MCF 10A (cell line): ENCODE measurements around the gene CLSTN2. TPM values are rescaled to one million over a fixed set of nuclear protein-coding genes. Genes with fewer than 3 reads are reported as not detected.

Source experiments
- BruUV-seq: library from RNA; stranded (reverse); fragments of 400-500 nt; replicated peaks from 2 replicates; lab custom pipeline; 2021; lab: Mats Ljungman, UMichigan
- CTCF ChIA-PET: fragments of 300-600 bp; sonication (Branson Sonifier 250); formaldehyde crosslinking; extraction: SDS; loops from one replicate; lab custom pipeline; 2021; ENCODE audit warnings: antibody characterized with exemption, inconsistent platforms; lab: Yijun Ruan, JAX
- POLR2A ChIA-PET: fragments of 300-600, 350-650 bp; sonication (Branson Sonifier 250); formaldehyde crosslinking; extraction: SDS; loops from one replicate; lab custom pipeline; 2020; ENCODE audit warnings: antibody characterized with exemption, inconsistent platforms; lab: Yijun Ruan, JAX
- DNase-seq: peaks from one replicate; pipeline ENCODE4 v3.0.0-alpha.2; 2018; ENCODE audit not compliant: unreplicated experiment
- H3K27ac Mint-ChIP-seq: one replicate; pipeline ENCODE4 v1.8.0; 2022; ENCODE audit warnings: mild to moderate bottlenecking, low read depth, mixed read lengths; ENCODE audit not compliant: unreplicated experiment
- H3K27me3 Mint-ChIP-seq: one replicate; pipeline ENCODE4 v1.8.0; 2022; ENCODE audit warnings: mixed read lengths; ENCODE audit not compliant: insufficient read depth, unreplicated experiment
- H3K36me3 Mint-ChIP-seq: one replicate; pipeline ENCODE4 v1.8.0; 2022; ENCODE audit warnings: mild to moderate bottlenecking, moderate library complexity, mixed read lengths; ENCODE audit not compliant: insufficient read depth, unreplicated experiment
- H3K4me1 Mint-ChIP-seq: one replicate; pipeline ENCODE4 v1.8.0; 2022; ENCODE audit warnings: mixed read lengths; ENCODE audit not compliant: insufficient read depth, unreplicated experiment
- H3K4me3 Mint-ChIP-seq: one replicate; pipeline ENCODE4 v1.8.0; 2022; ENCODE audit warnings: mild to moderate bottlenecking, moderate library complexity, mixed read lengths; ENCODE audit not compliant: unreplicated experiment
- H3K9me3 Mint-ChIP-seq: one replicate; pipeline ENCODE4 v1.8.0; 2022; ENCODE audit warnings: mixed read lengths; ENCODE audit not compliant: unreplicated experiment
- intact Hi-C: fragments of 100-400 bp; cut with micrococcal nuclease; formaldehyde crosslinking; loops from 2 replicates; pipeline ENCODE4 v1.14.1; 2022
- total RNA-seq: library from RNA; stranded (reverse); gene quantifications from 2 replicates; pipeline ENCODE4 v1.2.3, GENCODE V29; 2022
- TF ChIP-seq, protein P1 (sequence below): fragments of 200-600 bp; IDR thresholded peaks from one replicate; pipeline ENCODE4 v1.8.0; 2022; ENCODE audit warnings: antibody characterized with exemption, mild to moderate bottlenecking; ENCODE audit not compliant: unreplicated experiment

The CLSTN2 gene
- total RNA-seq, 1 experiment from 2014 or later = not detected

DNA sequence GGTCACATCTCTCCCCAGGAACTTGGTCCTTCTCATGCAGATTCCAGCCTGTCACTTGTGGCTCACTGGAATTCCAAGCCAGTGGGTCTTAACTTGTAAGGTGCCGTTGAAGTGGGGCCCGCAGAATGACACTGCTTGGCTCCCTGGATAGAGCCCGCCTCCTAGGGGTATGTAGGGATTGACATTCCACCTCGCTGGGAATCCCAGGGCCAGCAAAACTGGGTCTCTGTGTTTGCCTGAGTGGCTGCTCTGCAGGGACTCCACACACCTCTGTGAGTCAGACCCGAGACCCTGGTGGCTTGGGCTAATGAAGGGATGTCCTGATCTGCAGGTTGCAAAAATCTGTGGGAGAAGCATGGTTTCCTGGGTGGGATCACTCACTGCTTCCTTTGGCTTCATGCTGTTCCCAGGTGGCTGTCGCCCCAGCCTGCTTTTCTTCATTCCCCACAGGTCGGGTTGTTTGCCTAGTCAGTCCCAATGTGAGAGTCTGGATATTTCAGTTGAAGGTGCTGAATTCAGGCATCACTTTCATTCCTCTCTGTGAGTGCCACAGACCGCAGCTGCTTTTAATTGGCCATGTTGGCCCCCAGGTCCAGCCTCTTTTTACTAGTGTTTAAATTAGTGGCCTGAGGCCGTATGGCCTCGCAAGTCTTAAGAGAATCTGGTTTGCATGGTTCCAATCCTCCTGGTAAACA, 586.9 kb downstream of the CLSTN2 start:
- ChIA-PET POLR2A (no interaction called here), CTCF (no interaction called here)
- DNase-seq = no peak
- H3K27me3 Mint-ChIP-seq = no peaks in the 10 kb centered on the region
- peaks cover 20% of the 10 kb centered on the region for H3K9me3 Mint-ChIP-seq
- no peak overlapping the region for H3K27ac Mint-ChIP-seq
- TF ChIP-seq, protein P1, sequence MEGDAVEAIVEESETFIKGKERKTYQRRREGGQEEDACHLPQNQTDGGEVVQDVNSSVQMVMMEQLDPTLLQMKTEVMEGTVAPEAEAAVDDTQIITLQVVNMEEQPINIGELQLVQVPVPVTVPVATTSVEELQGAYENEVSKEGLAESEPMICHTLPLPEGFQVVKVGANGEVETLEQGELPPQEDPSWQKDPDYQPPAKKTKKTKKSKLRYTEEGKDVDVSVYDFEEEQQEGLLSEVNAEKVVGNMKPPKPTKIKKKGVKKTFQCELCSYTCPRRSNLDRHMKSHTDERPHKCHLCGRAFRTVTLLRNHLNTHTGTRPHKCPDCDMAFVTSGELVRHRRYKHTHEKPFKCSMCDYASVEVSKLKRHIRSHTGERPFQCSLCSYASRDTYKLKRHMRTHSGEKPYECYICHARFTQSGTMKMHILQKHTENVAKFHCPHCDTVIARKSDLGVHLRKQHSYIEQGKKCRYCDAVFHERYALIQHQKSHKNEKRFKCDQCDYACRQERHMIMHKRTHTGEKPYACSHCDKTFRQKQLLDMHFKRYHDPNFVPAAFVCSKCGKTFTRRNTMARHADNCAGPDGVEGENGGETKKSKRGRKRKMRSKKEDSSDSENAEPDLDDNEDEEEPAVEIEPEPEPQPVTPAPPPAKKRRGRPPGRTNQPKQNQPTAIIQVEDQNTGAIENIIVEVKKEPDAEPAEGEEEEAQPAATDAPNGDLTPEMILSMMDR = no peak
- intact Hi-C loops = no loop called here
- H3K4me1 Mint-ChIP-seq = no peaks in the 10 kb centered on the region
- H3K36me3 Mint-ChIP-seq = no peaks in the 10 kb centered on the region
- H3K4me3 Mint-ChIP-seq = no peak overlapping the region
- BruUV-seq = no TSS peak

DNA sequence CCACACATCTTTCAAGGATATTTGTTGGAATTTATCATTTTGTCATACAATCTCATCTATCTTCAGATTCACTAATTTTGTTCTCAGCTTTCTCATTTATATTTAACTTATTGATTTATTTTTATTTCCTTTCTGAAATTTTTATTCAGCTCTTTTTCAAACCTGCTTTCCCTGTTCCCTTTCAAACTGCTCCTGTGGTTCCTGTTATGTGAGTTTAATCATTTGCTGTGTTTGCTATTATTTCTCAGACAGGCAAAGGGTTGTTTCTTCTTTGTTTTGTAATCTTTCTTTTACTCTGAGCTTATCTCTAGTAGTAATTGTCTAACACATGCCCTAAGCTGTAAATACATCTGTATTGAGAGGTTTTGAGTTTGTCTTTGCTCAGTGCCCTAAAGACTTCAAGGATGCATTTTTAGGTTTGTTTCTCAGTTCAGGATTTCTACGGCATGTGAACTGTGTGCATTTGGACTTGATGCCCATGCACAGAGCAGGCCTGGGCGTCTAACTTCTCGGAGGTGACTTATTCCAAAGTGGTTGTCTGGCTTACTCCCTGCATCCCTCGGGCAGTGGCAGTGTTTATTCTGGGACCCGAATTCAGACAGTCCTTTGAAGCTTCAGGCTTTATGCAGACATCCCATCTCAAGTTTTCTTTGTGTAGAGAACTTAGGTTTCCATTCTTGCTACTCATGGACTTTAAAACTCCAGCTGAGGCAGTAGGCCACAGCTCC, 587.8 kb downstream of the CLSTN2 start:
- Mint-ChIP-seq H3K27me3 (no peaks in the 10 kb centered on the region), H3K9me3 (peaks cover 20% of the 10 kb centered on the region), H3K4me3 (no peak overlapping the region), H3K4me1 (no peaks in the 10 kb centered on the region), H3K36me3 (no peaks in the 10 kb centered on the region), H3K27ac (no peak overlapping the region)
- intact Hi-C loops = no loop called here
- POLR2A ChIA-PET = no interaction called here
- CTCF ChIA-PET = no interaction called here
- DNase-seq = no peak
- no TSS peak for BruUV-seq
- TF ChIP-seq, protein P1 = no peak

DNA sequence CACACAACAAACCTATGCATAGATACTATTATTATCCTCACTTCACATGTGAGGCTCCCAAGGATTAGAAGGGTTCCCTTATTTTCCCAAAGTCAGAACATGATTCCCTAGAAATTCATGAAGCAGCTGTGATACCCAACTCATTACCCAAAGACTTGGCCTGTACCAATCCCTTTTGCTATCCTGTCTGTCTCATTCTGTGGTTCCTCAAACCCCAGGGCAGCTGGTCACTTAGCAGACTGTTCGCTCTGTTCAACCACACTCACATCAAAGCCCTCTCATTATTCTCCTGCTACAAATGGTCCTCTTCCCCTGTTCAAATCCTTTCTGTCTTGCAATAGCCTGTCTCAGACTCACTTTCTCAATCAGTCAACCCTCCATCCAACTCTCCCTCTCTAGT, 588.6 kb downstream of the CLSTN2 start:
- DNase-seq = no peak
- CTCF ChIA-PET = no interaction called here
- H3K36me3 Mint-ChIP-seq = no peaks in the 10 kb centered on the region
- no peak overlapping the region for H3K27ac Mint-ChIP-seq
- POLR2A ChIA-PET = no interaction called here
- intact Hi-C loops = no loop called here
- H3K4me1 Mint-ChIP-seq = peaks cover 8% of the 10 kb centered on the region
- no peak overlapping the region for H3K4me3 Mint-ChIP-seq
- no peaks in the 10 kb centered on the region for H3K27me3 Mint-ChIP-seq
- TF ChIP-seq, protein P1 = no peak
- BruUV-seq = no TSS peak
- H3K9me3 Mint-ChIP-seq = peaks cover 13% of the 10 kb centered on the region

DNA sequence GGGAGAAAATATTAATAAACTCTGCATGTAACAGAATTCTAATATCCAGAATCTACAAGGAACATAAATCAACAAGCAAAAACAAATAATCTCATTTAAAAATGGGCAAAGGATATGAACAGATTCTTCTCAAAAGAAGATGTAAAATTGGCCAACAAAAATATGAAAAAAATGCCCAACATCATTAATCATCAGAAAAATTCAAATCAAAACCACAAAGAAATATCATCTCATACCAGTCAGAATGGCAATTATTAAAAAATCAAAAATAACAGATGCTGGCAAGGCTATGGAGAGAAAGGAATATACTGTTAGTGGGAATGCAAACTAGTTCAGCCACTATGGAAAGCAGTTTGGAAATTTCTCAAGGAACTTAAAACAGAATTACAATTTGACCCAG, 592.2 kb downstream of the CLSTN2 start:
- Mint-ChIP-seq H3K9me3 (peaks cover 8% of the 10 kb centered on the region), H3K4me1 (peaks cover 18% of the 10 kb centered on the region), H3K4me3 (no peak overlapping the region), H3K36me3 (peaks cover 8% of the 10 kb centered on the region), H3K27me3 (no peaks in the 10 kb centered on the region), H3K27ac (peak overlapping the region; percentile 52)
- ChIA-PET POLR2A (no interaction called here), CTCF (no interaction called here)
- BruUV-seq = no TSS peak
- no peak for DNase-seq
- intact Hi-C loops = no loop called here
- TF ChIP-seq, protein P1 = no peak
